ENCODE data around the gene TCF7L2.

Gene TCF7L2

DNA sequence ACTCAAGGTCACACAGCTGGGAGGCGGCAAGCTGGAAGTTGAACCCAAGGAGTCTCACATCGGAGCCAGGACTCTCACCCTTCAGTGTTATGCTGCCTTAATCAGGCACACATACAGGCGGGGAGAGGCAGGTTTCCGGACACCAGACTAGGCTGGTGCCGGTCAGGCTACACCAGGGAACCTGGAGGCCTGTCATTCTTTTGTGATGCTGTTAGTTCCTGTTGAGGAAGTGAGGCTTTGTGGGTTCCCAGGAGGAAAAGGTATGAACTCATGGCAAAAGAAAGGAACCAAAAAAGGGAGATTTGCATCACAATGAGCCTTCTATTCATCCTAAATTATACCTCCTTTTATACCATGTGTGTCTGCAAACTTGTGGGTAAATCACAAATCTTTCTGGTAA, 103.8 kb downstream of the TCF7L2 start:
- TF ChIP-seq, protein P1, sequence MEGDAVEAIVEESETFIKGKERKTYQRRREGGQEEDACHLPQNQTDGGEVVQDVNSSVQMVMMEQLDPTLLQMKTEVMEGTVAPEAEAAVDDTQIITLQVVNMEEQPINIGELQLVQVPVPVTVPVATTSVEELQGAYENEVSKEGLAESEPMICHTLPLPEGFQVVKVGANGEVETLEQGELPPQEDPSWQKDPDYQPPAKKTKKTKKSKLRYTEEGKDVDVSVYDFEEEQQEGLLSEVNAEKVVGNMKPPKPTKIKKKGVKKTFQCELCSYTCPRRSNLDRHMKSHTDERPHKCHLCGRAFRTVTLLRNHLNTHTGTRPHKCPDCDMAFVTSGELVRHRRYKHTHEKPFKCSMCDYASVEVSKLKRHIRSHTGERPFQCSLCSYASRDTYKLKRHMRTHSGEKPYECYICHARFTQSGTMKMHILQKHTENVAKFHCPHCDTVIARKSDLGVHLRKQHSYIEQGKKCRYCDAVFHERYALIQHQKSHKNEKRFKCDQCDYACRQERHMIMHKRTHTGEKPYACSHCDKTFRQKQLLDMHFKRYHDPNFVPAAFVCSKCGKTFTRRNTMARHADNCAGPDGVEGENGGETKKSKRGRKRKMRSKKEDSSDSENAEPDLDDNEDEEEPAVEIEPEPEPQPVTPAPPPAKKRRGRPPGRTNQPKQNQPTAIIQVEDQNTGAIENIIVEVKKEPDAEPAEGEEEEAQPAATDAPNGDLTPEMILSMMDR (IDR thresholded peaks at IDR 0.05; ENCODE audit: control insufficient read depth, extremely low read depth, insufficient read depth), result no peak
- DNase-seq (ENCODE audit: low read depth), result no peak
- no peak overlapping the region for H3K4me3 ChIP-seq (ENCODE audit: low read depth, low read length)

DNA sequence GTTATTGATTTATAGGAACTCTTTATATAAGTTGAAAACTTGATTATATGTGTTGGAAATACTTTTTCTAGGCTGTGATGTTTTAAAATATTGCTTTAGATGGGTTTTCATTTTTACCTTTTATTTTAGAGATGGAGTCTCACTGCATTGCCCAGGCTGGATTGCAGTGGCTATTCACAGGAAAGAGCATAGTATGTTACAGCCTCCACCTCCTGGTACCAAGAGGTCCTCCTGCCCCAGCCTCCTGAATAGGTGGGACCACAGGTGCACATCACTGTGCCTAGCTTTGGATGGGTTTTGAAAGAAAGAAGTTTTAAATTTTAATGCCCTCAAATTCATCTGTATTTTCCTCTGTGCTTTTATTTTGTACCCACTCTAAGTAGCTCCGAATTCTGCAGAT, 105.4 kb downstream of the TCF7L2 start:
- H3K4me3 ChIP-seq (ENCODE audit: low read depth, low read length), result no peak overlapping the region
- TF ChIP-seq, protein P1 (IDR thresholded peaks at IDR 0.05; ENCODE audit: control insufficient read depth, extremely low read depth, insufficient read depth), result no peak
- DNase-seq (ENCODE audit: low read depth), result no peak

DNA sequence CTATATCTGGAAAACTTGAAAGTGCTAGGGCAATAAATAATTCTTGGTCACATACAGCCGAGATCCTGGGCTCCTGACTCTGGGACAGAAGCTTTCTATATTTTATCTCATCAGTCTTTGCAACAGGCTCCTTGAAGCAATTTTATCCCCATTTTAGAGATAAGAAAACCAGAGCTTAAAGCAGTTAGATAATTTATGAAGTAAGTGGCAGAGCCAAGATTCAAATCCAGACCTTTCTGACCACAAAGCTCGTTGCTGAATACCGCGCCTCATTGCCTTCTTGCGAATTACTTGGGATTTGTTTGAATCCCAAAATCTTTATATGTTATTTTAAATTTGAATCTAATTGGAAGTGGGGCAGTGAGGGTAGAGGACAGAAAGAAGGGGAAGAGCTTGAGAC, 106.0 kb downstream of the TCF7L2 start:
- DNase-seq (ENCODE audit: low read depth), result no peak
- no peak overlapping the region for H3K4me3 ChIP-seq (ENCODE audit: low read depth, low read length)
- TF ChIP-seq, protein P1 (IDR thresholded peaks at IDR 0.05; ENCODE audit: control insufficient read depth, extremely low read depth, insufficient read depth), result no peak

DNA sequence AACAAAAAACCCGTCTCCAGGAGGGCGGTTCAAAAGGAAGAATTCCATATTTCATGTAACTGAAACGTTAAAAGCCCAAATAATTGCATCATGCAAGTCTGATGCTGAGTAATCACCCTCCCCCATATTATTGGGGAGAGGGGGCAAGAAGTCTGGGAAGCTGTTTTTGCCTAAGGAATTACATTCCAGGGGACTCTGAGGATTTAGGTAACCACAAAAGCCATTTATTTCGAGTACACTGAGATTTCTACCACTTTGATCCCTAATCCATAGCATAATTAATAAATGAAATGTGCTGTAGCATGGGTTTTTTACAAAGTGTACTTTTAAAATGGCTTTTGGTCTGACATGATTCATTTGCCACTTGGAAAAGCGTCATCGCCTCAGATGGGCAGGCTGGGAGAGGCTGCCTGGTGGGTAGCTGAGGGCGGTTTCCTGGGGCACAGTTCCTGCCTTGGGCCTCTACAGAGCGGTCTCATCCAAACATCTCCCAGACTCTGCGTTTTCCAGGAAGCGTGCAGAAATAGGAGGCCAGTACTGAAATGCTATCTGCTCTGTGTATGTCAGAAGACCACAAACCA, 106.5 kb downstream of the TCF7L2 start:
- H3K4me3 ChIP-seq (ENCODE audit: low read depth, low read length), result no peak overlapping the region
- TF ChIP-seq, protein P1 (IDR thresholded peaks at IDR 0.05; ENCODE audit: control insufficient read depth, extremely low read depth, insufficient read depth), result no peak
- no peak for DNase-seq (ENCODE audit: low read depth)

DNA sequence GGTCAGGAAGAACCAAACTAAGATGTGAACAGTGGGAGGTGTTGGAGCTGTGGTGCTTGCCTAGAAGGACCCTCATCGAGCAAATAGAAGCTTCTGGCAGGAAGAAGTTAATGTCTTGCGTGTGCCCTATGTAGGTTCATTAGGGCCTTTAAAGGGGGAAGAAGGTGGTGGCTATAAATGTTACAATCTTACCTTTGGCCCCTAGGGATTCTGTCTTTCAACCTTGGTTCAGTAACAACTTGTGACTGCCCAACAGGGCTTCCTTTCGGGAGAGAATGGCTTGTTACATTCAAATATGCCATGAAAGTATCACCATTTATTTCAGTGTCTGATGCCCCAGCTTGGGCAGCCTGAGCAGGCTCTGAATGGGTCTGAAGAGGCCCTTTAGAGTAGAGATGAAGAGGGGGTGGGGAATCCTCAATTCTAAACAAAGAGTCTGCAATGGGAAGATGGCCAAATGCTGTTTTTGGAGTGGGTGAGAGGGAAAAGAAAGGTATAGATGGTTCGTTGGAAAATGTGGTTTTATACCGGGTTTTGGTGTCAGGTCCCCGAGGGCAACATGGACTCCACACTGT, 108.0 kb downstream of the TCF7L2 start:
- no peak overlapping the region for H3K4me3 ChIP-seq (ENCODE audit: low read depth, low read length)
- TF ChIP-seq, protein P1 (IDR thresholded peaks at IDR 0.05; ENCODE audit: control insufficient read depth, extremely low read depth, insufficient read depth), result no peak
- DNase-seq (ENCODE audit: low read depth), result no peak

DNA sequence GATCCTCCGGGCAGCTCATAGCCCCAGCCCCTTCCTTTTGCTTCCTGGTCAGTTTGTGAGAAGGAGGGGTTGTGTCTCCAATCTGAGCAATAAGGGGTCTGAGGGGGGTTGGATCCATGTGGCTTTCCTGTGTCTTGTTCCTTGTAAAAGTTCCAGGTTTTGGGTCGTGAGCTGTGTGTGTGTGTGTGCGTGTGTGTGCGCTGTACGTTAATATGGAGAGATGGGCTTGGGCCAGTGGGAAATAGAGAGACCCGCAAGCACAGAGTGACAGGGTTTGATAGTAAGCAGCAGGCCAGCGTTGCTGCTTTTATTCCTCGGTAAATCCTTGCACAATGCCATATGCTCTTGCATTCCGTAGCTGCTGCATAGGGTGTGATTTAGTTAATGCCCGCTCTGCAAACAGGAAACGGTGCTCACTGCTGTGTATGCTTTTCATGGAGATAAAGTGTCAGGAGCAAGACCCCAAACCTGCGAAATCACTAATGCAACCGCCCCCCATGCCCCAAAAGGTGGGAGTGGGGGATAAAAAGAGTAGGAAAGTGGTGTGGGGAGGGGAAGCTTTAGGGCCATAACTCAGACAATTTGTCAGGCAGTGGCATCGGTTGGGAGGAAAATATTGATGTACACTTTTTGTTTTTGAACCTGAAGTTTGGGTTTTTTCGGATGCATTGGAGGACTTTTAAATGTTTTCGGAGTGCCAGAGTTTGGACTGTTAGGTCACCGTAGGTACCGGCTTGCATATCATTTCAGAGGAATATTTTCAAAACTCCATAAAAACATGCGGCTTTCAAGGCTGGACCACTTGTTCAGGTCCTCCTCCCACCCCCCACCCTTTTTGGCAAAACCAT, 108.7 kb downstream of the TCF7L2 start:
- DNase-seq (ENCODE audit: low read depth), result no peak

More for the DNA sequence above, 108.7 kb downstream of the TCF7L2 start:
- H3K4me3 ChIP-seq (ENCODE audit: low read depth, low read length), result no peak overlapping the region
- TF ChIP-seq, protein P1 (IDR thresholded peaks at IDR 0.05; ENCODE audit: control insufficient read depth, extremely low read depth, insufficient read depth), result no peak

Data from LNCaP clone FGC (cell line).